Measurements from ENCODE around the gene SNAPC2.
"Not testable (repeated sequence)": the region's sequence is repeated elsewhere in the genome, so short reads cannot be mapped to it uniquely, and the experiment has no call there.

The SNAPC2 gene

DNA sequence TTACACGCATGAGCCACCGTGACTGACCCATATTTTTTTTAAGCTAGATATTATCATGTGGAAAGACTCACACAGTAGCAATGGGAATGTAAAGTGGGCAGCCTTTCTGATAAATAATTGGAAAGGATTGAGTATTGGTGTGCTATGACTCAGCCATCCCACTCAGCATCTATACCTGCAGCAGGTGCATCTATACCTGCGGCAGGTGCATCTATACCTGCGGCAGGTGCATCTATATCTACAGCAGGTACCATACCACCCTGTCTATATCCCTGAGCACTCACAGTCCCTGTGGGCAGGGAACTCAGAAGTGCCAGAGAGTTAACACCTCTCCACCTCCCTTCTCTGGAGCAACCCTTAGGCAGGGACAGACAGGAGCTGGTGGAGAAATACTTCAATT is 37.0 kb upstream of the SNAPC2 start:
- TF ChIP-seq, protein P1, sequence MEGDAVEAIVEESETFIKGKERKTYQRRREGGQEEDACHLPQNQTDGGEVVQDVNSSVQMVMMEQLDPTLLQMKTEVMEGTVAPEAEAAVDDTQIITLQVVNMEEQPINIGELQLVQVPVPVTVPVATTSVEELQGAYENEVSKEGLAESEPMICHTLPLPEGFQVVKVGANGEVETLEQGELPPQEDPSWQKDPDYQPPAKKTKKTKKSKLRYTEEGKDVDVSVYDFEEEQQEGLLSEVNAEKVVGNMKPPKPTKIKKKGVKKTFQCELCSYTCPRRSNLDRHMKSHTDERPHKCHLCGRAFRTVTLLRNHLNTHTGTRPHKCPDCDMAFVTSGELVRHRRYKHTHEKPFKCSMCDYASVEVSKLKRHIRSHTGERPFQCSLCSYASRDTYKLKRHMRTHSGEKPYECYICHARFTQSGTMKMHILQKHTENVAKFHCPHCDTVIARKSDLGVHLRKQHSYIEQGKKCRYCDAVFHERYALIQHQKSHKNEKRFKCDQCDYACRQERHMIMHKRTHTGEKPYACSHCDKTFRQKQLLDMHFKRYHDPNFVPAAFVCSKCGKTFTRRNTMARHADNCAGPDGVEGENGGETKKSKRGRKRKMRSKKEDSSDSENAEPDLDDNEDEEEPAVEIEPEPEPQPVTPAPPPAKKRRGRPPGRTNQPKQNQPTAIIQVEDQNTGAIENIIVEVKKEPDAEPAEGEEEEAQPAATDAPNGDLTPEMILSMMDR (IDR thresholded peaks at IDR 0.05): no peak
- no peak for DNase-seq (ENCODE audit: low spot score)
- no peak overlapping the region for H3K4me3 ChIP-seq
- H3K27ac ChIP-seq: no peak overlapping the region

DNA sequence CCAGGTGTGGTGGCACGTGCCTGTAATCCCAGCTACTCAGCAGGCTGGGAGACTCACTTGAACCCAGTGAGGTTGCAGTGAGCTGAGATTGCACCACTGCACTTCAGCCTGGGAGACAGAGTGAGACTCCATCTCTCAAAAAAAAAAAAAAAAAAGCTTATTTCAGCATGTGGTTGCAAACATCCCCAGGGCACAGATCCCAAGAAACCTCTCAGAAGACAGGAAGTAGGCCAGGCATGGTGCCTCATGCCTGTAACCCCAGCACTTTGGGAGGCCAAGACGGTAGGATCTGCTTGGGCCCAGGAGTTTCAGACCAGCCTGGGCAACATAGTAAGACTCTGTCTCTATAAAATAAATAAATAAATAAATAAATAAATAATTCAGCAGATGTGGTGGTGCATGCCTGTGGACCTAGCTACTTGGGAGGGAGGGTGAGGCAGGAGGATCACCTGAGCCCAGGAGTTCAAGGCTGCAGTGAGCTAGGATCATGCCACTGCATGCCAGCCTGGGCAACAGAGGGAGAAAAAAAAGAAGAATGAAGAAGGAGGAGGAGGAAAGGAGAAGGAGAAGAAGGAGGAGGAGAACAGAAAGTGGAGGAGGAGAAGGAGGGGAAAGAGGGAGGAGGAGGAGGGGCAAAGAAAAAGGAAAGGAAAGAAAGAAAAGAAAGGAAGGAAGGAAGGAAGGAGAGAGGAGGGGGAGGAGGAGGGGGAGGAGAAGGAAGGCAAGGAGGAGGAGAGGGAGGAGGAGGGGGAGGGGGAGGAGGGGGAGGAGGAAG is 36.2 kb upstream of the SNAPC2 start:
- Histone ChIP-seq H3K4me3 (no peak overlapping the region), H3K27ac (no peak overlapping the region)
- TF ChIP-seq, protein P1 (IDR thresholded peaks at IDR 0.05): no peak
- DNase-seq (ENCODE audit: low spot score): no peak

DNA sequence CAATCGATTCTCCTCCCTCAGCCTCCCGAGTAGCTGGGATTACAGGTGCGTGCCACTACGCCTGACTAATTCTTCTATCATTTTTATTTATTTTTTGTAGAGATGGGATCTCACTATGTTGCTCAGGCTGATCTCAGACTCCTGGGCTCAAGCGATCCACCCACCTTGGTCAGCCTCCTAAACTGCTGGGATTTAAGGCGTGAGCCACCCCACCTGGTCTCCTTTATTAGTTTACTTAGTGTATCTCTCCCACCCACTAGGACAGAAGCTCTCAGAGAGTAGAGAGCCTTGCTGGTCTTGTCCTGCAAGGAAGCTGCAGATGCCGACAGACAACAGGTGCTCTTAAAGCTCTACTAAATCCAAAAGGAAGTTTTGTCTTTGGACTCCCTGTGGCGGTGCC is 34.3 kb upstream of the SNAPC2 start:
- Histone ChIP-seq H3K4me3 (no peak overlapping the region), H3K27ac (no peak overlapping the region)
- TF ChIP-seq, protein P1 (IDR thresholded peaks at IDR 0.05): no peak
- DNase-seq (ENCODE audit: low spot score): no peak

GRCh38 chr19:7887408-7888144 is 32.6 kb upstream of the SNAPC2 start:
- TF ChIP-seq, protein P1 (IDR thresholded peaks at IDR 0.05): no peak
- no peak for DNase-seq (ENCODE audit: low spot score)
- H3K27ac ChIP-seq: no peak overlapping the region
- no peak overlapping the region for H3K4me3 ChIP-seq

GRCh38 chr19:7888145-7888825 is 31.9 kb upstream of the SNAPC2 start, which contains the start of gene LRRC8E:
Gene LRRC8E, plus strand, starts transcription at chr19:7888510. Its CDS starts 7,094 bp downstream, at chr19:7895604.
- H3K27ac ChIP-seq: no peak within 1 kb of the TSS
- H3K4me3 ChIP-seq: peak within 1 kb of the TSS; percentile 62
- TF ChIP-seq, protein P1 (IDR thresholded peaks at IDR 0.05): no peak
- DNase-seq (ENCODE audit: low spot score): no peak

GRCh38 chr19:7888826-7889217 is 31.3 kb upstream of the SNAPC2 start:
- DNase-seq (ENCODE audit: low spot score): no peak
- Histone ChIP-seq H3K4me3 (peak overlapping the region; percentile 62), H3K27ac (no peak overlapping the region)
- TF ChIP-seq, protein P1 (IDR thresholded peaks at IDR 0.05): no peak

GRCh38 chr19:7893362-7894101 is 26.6 kb upstream of the SNAPC2 start:
- DNase-seq (ENCODE audit: low spot score); H3K27ac ChIP-seq; H3K4me3 ChIP-seq: not testable (repeated sequence)

All from coronary artery (tissue), 2 donors.